Fibroblast of lung (primary cell): ENCODE measurements around the gene KRT74.

Experiments used
- EZH2 ChIP-seq: IDR thresholded peaks from 2 replicates; pipeline ENCODE4 v1.5.1; 2012; ENCODE audit warnings: low read length, control low read depth, mild to moderate bottlenecking; ENCODE audit errors: missing control alignments
- TF ChIP-seq, protein P1 (sequence below), 2 donors: IDR thresholded peaks in 1 of 2; conservative IDR thresholded peaks in 1 of 2; 1 replicate in 1 of 2; 2 replicates in 1 of 2; pipeline ENCODE4 v1.5.1; 2011 to 2012; ENCODE audit warnings: low read length in 2 of 2, control low read depth in 1 of 2, inconsistent platforms in 1 of 2, low read depth in 1 of 2, mild to moderate bottlenecking in 1 of 2

DNA sequence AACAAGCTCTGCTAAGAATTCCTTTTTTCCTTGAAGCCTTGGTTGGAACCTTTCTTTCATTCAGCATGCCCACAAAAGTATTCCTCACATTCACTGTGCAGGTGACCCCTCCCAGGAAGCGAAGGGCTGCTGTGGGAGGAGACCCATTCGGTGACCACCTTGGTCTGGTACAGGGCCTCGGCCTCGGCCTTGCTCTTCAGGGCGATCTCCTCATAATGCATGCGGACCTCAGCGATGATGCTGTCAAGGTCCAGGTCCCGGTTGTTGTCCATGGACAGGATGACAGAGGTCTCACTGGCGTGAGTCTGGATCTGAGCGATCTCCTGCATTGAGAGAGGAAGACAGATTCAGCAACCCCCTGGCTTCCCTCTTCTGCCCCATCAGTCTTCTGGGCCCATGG lies 3.1 kb downstream of the KRT74 start:
- TF ChIP-seq, protein P1, sequence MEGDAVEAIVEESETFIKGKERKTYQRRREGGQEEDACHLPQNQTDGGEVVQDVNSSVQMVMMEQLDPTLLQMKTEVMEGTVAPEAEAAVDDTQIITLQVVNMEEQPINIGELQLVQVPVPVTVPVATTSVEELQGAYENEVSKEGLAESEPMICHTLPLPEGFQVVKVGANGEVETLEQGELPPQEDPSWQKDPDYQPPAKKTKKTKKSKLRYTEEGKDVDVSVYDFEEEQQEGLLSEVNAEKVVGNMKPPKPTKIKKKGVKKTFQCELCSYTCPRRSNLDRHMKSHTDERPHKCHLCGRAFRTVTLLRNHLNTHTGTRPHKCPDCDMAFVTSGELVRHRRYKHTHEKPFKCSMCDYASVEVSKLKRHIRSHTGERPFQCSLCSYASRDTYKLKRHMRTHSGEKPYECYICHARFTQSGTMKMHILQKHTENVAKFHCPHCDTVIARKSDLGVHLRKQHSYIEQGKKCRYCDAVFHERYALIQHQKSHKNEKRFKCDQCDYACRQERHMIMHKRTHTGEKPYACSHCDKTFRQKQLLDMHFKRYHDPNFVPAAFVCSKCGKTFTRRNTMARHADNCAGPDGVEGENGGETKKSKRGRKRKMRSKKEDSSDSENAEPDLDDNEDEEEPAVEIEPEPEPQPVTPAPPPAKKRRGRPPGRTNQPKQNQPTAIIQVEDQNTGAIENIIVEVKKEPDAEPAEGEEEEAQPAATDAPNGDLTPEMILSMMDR (conservative IDR thresholded peaks at IDR 0.05 in 1 of 2, IDR thresholded peaks at IDR 0.05 in 1 of 2; ENCODE audit: low read depth in 1 of 2, low read length in 2 of 2) = no peak
- no peak for TF ChIP-seq EZH2
